Glutamatergic neuron (in vitro differentiated cells): Measurements from ENCODE around the gene SLIT1. TPM values are rescaled to one million over a fixed set of nuclear protein-coding genes. Genes with fewer than 3 reads are reported as not detected.

Experiments
- DNase-seq: peaks from one replicate; pipeline ENCODE4 v3.0.0; 2022
- H3K27ac Mint-ChIP-seq: one replicate; pipeline ENCODE4 v1.8.0; 2020; ENCODE audit warnings: mild to moderate bottlenecking, mixed read lengths, inconsistent platforms; ENCODE audit not compliant: unreplicated experiment
- H3K27me3 Mint-ChIP-seq: one replicate; pipeline ENCODE4 v1.8.0; 2020; ENCODE audit warnings: mild to moderate bottlenecking, moderate library complexity, mixed read lengths, inconsistent platforms; ENCODE audit not compliant: unreplicated experiment
- H3K36me3 Mint-ChIP-seq: one replicate; pipeline ENCODE4 v1.8.0; 2020; ENCODE audit warnings: mild to moderate bottlenecking, mixed read lengths, inconsistent platforms; ENCODE audit not compliant: unreplicated experiment
- H3K4me1 Mint-ChIP-seq: one replicate; pipeline ENCODE4 v1.8.0; 2020; ENCODE audit warnings: mild to moderate bottlenecking, low read depth, mixed read lengths, inconsistent platforms; ENCODE audit not compliant: unreplicated experiment
- H3K4me3 Mint-ChIP-seq: one replicate; pipeline ENCODE4 v1.8.0; 2020; ENCODE audit warnings: mild to moderate bottlenecking, mixed read lengths, inconsistent platforms; ENCODE audit not compliant: unreplicated experiment
- H3K9me3 Mint-ChIP-seq: one replicate; pipeline ENCODE4 v1.8.0; 2020; ENCODE audit warnings: mild to moderate bottlenecking, moderate library complexity, mixed read lengths, inconsistent platforms; ENCODE audit not compliant: unreplicated experiment
- total RNA-seq: library from RNA; stranded (reverse); fragmentation: NEBNext Ultra II Directional; extraction: Animal tissue kit (Norgen Biotek cat#: 25700); gene quantifications from one replicate; pipeline ENCODE4 v1.2.1, GENCODE V29; 2021; ENCODE audit not compliant: unreplicated experiment
- TF ChIP-seq, protein P1 (sequence below): fragments of 200-600 bp; sonication (generic); IDR thresholded peaks from one replicate; pipeline ENCODE4 v1.5.0; 2021; ENCODE audit not compliant: partially characterized antibody, unreplicated experiment

SLIT1 gene
- total RNA-seq, 1 donor from 2014 or later: 11.3 TPM

DNA sequence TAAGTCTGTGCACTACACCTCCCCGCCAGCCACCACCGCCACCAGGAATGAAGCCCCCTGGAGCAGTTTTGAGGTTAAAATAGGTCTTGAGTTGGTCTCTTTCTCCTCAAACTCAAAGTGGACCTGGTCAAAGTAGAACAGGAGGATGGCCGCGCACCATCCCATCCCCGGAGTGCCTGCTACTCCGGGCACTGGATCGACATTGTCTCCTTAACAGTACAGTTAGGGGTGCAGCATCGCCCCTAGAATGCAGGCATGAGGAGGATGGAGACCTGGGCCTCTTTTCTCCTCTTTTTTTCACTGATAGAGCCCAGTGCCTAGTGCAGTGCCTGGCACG lies 145.5 kb downstream of the SLIT1 start:
- Mint-ChIP-seq H3K9me3 (peaks cover 5% of the 10 kb centered on the region), H3K27me3 (peaks cover 8% of the 10 kb centered on the region), H3K4me3 (no peak overlapping the region), H3K27ac (no peak overlapping the region), H3K36me3 (no peaks in the 10 kb centered on the region), H3K4me1 (peaks cover 2% of the 10 kb centered on the region)
- no peak for DNase-seq
- TF ChIP-seq, protein P1, sequence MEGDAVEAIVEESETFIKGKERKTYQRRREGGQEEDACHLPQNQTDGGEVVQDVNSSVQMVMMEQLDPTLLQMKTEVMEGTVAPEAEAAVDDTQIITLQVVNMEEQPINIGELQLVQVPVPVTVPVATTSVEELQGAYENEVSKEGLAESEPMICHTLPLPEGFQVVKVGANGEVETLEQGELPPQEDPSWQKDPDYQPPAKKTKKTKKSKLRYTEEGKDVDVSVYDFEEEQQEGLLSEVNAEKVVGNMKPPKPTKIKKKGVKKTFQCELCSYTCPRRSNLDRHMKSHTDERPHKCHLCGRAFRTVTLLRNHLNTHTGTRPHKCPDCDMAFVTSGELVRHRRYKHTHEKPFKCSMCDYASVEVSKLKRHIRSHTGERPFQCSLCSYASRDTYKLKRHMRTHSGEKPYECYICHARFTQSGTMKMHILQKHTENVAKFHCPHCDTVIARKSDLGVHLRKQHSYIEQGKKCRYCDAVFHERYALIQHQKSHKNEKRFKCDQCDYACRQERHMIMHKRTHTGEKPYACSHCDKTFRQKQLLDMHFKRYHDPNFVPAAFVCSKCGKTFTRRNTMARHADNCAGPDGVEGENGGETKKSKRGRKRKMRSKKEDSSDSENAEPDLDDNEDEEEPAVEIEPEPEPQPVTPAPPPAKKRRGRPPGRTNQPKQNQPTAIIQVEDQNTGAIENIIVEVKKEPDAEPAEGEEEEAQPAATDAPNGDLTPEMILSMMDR: no peak

DNA sequence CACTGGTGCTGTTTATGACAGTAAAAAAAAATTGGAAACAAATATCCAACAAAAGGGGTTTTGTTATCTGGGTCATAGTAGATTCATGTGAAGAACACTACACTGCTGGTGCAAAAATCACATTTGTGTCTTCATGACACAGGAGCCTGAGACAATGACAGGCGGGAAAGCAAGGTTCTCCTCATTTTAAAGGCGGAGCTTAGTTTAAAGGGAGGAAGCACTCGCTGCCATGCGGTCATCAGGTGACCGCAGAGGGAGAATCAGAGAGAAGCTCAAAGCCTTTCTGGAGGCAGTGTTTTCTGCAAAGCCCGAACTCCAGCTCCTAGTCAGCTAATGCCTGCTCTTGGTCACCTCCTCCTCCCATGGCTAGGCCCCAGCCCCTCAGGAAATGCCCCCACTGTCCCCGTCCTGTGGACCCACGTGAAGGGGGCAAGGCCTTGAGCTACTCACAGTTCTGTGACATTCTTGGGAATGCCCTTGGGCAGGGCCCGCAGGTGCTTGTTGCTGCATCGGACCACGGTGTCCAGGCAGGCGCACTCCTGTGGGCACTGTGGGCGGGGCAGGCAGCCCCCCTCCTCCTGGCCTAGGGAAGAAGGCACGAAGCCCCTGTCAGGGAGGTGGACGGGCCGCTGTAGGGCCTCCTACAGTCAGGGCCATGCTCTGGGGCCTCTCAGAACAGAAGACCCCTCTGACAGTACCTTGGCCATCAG lies 146.1 kb downstream of the SLIT1 start:
- H3K9me3 Mint-ChIP-seq: peaks cover 5% of the 10 kb centered on the region
- no peak overlapping the region for H3K27ac Mint-ChIP-seq
- no peak for DNase-seq
- peaks cover 8% of the 10 kb centered on the region for H3K27me3 Mint-ChIP-seq
- H3K4me1 Mint-ChIP-seq: peaks cover 5% of the 10 kb centered on the region
- no peak overlapping the region for H3K4me3 Mint-ChIP-seq
- H3K36me3 Mint-ChIP-seq: no peaks in the 10 kb centered on the region
- TF ChIP-seq, protein P1: no peak

DNA sequence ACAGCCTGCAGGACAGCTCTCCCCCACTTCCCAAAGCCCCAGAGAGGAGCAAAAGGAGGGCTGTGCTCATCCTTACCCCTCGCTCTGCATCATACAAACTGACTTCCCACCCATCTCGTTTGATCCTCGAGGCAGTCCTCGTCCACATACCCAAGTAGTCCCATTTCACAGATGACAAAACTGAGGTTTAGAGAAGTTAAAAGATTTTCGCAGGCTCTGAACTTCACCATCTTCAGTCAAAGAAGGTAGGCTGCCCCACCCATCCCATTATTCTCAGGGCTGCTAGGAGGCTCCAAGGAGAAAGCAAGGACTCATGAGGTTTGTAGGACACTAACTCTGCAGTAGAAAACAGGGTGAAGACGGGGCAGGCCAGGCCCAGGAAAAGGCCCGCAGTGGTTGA lies 147.1 kb downstream of the SLIT1 start:
- no peak overlapping the region for H3K27ac Mint-ChIP-seq
- TF ChIP-seq, protein P1: no peak
- H3K36me3 Mint-ChIP-seq: no peaks in the 10 kb centered on the region
- H3K9me3 Mint-ChIP-seq: peaks cover 3% of the 10 kb centered on the region
- no peak overlapping the region for H3K4me3 Mint-ChIP-seq
- peaks cover 5% of the 10 kb centered on the region for H3K4me1 Mint-ChIP-seq
- DNase-seq: no peak
- H3K27me3 Mint-ChIP-seq: peaks cover 8% of the 10 kb centered on the region

DNA sequence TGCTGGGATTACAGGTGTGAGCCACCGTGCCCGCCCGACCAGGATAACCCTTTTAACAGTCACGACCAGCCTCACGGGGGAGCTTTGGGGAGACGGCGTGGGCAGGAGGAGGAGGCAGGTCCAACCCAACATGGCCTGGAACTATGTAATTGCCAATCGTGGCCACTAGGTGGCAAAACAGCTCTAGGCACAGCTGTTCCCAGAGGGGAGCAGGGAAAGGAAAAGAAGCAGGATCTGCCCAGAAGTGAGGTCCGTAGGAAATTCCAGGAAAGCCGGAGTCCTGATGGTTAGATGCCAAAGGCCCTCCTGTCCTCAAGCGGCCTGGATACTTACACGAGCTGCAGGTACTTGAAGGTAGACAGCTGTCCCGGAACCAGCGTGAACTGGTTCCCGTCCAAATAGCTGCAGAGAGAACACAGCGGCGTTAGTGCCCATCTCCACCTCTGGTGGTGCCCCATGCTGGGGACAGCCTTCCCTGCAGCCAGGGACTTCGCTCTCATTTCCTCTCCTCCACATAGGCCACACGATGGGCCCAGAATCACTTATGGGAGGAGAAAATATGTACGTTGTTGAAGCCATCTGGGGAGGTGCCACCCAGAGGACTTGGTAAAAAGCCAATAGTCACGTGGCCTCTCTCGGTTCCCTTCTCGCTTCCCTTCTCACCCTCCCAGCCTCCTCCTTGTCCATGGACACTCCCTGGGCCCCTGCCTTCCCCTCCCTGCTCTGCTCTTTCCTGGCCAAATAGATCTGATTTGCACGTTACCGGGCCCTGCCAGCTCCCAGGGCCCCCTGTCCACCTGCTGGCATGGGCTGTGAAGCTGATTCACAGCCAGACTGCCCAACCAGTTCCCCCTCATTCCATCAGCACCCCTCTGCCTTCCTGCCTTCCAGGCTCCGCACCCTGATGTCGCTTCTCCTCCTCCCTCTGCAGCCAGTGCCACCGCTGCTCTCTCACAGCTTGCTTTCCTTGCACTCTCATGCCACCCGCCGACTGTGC lies 148.1 kb downstream of the SLIT1 start:
- peaks cover 8% of the 10 kb centered on the region for H3K27me3 Mint-ChIP-seq
- H3K4me3 Mint-ChIP-seq: no peak overlapping the region
- peak; percentile 91 for DNase-seq
- peaks cover 3% of the 10 kb centered on the region for H3K9me3 Mint-ChIP-seq
- no peaks in the 10 kb centered on the region for H3K36me3 Mint-ChIP-seq
- no peak overlapping the region for H3K27ac Mint-ChIP-seq
- TF ChIP-seq, protein P1: peak; percentile 97
- peaks cover 5% of the 10 kb centered on the region for H3K4me1 Mint-ChIP-seq
